Stimulated activated memory B cell treated with anti-CD40 and anti-IgM and Interleukin-4, amounts not matched to agents 10 μg/mL and 1 μg/mL and 100 μg/mL, for 72 hours (primary cell): ENCODE data around the gene MAB21L3.

Experiments used
- ATAC-seq: fragments of 150-1000 bp; cut with Tn5 transposase; 2 replicates; pipeline ENCODE4 v1.10.0; 2021
- H3K27ac Mint-ChIP-seq: one replicate; pipeline ENCODE4 v1.8.0; 2022; ENCODE audit warnings: mild to moderate bottlenecking, mixed read lengths
- H3K27me3 Mint-ChIP-seq: one replicate; pipeline ENCODE4 v1.8.0; 2022; ENCODE audit warnings: mixed read lengths
- H3K36me3 Mint-ChIP-seq: one replicate; pipeline ENCODE4 v1.8.0; 2022; ENCODE audit warnings: mixed read lengths
- H3K4me1 Mint-ChIP-seq: one replicate; pipeline ENCODE4 v1.8.0; 2022; ENCODE audit warnings: mixed read lengths
- H3K4me3 Mint-ChIP-seq: one replicate; pipeline ENCODE4 v1.8.0; 2022; ENCODE audit warnings: mild to moderate bottlenecking, moderate library complexity, mixed read lengths
- H3K9me3 Mint-ChIP-seq: one replicate; pipeline ENCODE4 v1.8.0; 2022; ENCODE audit warnings: mixed read lengths

Gene MAB21L3

DNA sequence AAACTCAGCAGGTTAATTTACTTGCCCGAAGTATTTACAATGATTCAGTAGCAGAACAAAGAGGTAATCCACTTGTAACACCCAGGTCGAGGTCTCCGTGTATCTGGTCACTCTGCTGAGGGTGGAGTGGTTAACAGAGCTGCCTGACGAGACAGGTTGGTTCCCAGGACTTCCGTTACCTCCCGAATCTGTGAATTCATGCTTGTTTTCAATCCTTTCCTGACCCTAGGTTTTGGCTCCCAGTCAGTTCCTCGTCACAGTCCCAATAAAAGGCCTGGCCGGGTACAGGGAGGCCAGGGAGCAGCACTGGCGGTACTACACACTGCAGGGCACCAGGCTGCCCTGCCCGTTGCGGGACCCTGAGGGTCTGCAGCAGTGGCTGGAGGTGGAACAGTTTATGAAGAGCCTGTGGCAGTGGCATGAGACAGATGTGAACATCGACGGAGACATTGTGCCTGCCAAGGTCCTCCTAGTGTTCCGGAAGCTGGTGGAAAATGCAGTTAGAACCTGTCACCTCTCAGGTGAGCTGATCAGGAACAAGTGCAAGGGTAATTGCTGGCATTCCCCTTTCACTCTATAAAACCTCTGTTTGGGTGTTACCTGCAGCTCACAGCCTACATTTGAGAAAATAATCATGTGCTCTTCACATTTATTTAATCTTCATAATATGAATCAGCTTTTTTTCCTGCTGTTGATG is 12.8 kb downstream of the MAB21L3 start:
- Mint-ChIP-seq H3K27ac (no peak overlapping the region), H3K36me3 (no peaks in the 10 kb centered on the region)

DNA sequence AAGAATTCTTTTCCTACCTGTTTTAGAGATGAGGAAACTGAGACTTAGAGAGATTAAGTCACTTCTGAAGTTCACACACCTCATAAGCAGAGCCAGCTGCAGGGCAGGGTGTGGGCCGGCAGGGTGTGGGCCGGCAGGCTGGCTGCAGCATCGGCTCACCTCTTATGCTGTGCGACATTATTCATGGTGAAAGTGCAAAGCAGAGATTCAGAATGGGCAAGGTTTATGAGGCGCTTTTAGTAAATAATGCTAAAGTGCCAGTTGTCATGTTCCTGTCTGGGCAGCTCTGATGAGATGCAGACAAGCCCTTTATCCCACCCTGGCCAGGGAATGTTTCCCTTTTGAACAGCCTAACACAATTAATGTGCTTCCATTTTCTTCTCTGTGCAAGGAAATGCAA is 14.6 kb downstream of the MAB21L3 start:
- no peaks in the 10 kb centered on the region for H3K4me1 Mint-ChIP-seq
- no peaks in the 10 kb centered on the region for H3K9me3 Mint-ChIP-seq
- no peak overlapping the region for H3K4me3 Mint-ChIP-seq
- no peak overlapping the region for H3K27ac Mint-ChIP-seq
- no peaks in the 10 kb centered on the region for H3K36me3 Mint-ChIP-seq
- H3K27me3 Mint-ChIP-seq = peaks cover 15% of the 10 kb centered on the region
- no peak for ATAC-seq

More for the DNA sequence above, 12.8 kb downstream of the MAB21L3 start:
- ATAC-seq = no peak
- Mint-ChIP-seq H3K4me3 (no peak overlapping the region), H3K27me3 (peaks cover 15% of the 10 kb centered on the region), H3K4me1 (no peaks in the 10 kb centered on the region), H3K9me3 (no peaks in the 10 kb centered on the region)

DNA sequence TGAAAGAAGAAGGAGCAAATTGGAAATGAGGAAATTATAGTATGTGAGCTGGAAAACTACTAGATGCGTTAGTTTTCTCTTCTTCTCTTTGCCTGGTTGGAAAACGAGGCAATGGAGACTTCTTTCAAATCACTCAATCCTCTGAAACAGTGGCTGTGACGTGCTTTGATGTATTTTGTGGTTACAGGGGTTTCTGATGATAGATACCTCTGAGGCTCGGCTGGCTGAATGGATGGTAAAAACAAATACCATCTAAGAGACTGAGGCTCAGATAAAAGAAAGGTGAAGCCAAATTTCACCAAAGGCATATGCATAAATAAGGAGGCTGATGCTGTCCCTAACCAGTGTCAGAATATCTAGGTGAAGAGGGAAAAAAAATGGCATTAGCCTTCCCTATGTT is 15.1 kb downstream of the MAB21L3 start:
- ATAC-seq = no peak
- Mint-ChIP-seq H3K4me3 (no peak overlapping the region), H3K27me3 (peaks cover 10% of the 10 kb centered on the region), H3K36me3 (no peaks in the 10 kb centered on the region), H3K9me3 (no peaks in the 10 kb centered on the region), H3K27ac (no peak overlapping the region), H3K4me1 (no peaks in the 10 kb centered on the region)

DNA sequence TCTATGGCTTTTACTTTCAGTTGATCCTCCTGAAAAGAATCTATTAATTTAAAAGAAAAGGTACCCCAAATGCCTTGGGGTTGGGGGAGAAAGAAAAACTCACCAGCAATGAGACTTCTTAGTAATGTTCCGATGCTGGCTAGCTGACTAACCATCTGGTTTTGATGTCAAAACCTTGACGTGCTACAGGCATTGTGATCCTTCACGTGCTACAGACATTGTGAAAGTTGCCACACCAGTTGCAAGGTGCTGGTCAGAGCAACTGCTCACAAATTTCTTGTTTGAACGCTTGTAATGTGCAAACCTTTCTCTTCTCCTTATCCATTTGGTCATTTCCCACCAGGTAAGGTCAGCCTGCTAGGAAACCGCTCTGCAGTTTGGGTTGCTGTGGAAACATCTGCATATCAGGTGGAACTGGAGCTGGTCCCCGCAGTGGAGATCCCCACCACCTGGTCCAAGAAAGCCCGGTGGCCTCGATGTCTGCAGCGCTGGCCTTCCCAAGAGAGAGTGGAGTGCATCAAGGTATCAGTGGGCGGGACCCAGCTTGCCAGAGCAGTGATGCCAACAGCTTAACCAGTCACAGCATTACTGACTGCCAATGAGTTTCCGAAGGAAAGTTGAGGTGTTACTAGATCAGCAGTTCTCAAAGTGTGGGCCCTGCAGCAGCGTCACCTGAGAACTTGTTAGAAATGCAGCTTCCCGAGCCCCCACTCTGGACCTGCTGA is 16.1 kb downstream of the MAB21L3 start:
- Mint-ChIP-seq H3K36me3 (no peaks in the 10 kb centered on the region), H3K27me3 (peaks cover 10% of the 10 kb centered on the region), H3K4me1 (no peaks in the 10 kb centered on the region), H3K9me3 (no peaks in the 10 kb centered on the region), H3K4me3 (no peak overlapping the region), H3K27ac (no peak overlapping the region)
- ATAC-seq = no peak

DNA sequence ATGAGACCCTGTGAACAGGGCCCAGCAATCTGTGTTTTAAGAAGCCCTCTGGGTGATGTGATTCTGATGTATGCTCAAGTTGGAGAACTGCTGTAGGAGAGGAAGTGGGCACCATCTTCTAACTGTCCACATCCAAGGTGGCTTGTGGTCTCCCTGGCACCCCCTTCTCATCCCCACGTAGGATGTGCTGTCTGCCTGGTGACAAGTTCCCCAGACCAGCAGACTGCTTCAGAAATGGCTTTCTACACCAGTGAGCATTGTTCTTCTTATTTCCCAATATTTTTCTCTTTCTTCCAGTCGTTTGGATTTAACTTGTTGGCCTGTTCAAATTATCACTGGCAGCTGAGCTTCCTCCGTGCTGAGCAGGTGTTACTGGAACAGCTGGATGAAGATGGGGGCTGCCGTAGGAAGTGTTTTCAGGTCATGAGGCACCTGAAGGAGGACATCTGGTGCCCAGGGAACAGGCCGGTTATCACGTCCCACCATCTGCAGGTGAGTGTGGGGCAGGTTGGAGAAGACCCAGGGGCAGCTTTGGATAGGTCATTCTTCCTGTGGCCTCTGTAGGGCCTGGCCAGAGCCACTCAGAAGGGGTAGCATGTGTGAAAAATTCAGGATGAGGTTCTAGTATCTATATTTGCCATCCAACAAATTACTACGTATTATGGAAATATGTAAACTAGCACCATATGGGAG is 16.8 kb downstream of the MAB21L3 start:
- no peak overlapping the region for H3K27ac Mint-ChIP-seq
- no peaks in the 10 kb centered on the region for H3K36me3 Mint-ChIP-seq
- peaks cover 10% of the 10 kb centered on the region for H3K27me3 Mint-ChIP-seq
- no peaks in the 10 kb centered on the region for H3K4me1 Mint-ChIP-seq
- no peaks in the 10 kb centered on the region for H3K9me3 Mint-ChIP-seq
- no peak overlapping the region for H3K4me3 Mint-ChIP-seq
- no peak for ATAC-seq

DNA sequence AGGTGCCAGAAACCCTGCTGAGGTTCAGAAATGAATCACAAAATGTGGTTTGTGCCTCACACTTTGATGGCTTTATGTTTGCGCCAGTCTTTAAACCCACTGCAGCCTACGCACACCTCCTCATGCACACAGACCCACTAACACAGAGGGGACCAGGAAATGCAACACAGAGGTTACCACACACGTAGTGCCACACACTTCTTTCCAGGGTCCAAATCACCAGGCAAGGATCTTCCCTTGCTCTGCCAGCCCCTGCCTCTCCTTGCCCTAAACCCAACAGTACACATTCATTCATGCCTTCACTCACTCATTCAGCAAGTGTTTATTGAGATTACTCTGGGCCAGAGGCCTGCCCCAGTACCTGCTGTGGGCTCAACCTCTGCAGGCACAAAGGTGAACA is 17.5 kb downstream of the MAB21L3 start:
- no peak overlapping the region for H3K27ac Mint-ChIP-seq
- no peaks in the 10 kb centered on the region for H3K4me1 Mint-ChIP-seq
- no peak overlapping the region for H3K4me3 Mint-ChIP-seq
- no peaks in the 10 kb centered on the region for H3K9me3 Mint-ChIP-seq
- H3K36me3 Mint-ChIP-seq = no peaks in the 10 kb centered on the region
- ATAC-seq = peak; percentile 29
- H3K27me3 Mint-ChIP-seq = peaks cover 10% of the 10 kb centered on the region

DNA sequence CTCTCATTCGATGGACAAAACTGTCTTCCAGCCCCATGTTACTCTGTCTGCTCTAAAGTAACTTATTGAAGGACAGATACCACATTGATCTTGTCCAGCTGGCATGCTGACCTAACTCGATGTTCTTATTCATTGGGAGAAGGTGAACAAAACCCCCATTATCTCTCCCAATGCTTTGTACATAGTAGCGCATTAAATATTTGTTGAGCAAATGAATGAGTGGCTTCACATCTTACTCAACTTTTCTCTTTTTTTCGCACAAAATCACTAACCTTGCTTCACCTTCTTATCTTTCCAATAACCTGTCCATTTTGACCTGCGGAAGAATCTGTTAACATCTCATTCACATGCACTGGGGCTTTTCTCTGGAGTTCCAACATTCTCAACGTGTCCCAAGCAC is 18.3 kb downstream of the MAB21L3 start:
- peaks cover 6% of the 10 kb centered on the region for H3K4me1 Mint-ChIP-seq
- H3K27me3 Mint-ChIP-seq = peaks cover 18% of the 10 kb centered on the region
- H3K9me3 Mint-ChIP-seq = no peaks in the 10 kb centered on the region
- no peak overlapping the region for H3K27ac Mint-ChIP-seq
- no peak for ATAC-seq
- no peaks in the 10 kb centered on the region for H3K36me3 Mint-ChIP-seq
- no peak overlapping the region for H3K4me3 Mint-ChIP-seq

DNA sequence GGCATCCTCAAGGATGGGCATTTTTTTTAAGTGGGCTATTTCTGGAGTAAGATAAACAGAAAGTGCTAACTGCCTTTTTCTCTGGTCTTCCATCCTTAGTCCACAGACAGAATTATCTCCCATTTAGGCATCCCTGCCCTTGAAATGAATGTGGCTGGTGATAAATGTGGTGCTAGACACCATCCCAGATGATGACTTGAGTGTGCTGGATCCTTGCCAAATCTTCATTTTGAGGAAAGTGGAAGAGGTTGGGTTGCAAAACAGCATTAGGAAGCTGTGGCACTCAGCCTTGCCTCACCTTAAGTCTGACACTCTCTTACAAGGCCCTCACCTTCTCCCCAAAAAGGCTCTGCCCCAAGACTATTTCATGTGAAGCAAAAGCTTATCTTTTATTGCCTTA is 19.2 kb downstream of the MAB21L3 start:
- no peak overlapping the region for H3K27ac Mint-ChIP-seq
- no peak for ATAC-seq

DNA sequence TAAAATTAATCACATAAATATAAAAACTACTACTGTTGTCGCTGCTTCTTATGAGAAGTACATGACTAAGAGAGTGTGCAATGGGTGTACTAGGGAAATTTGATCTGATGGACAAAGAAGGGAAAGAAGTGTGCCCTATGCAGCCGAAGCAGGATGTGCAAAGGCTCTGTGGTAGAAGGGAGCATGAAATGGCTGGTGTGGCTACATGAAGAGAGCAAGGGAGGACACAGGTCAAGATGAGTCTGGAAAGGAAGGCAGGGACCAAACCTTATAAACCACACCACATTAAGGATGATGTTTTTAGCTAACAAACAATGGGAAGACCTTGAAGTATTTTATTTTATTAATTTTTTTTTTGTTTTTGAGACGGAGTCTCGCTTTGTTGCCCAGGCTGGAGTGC is 20.0 kb downstream of the MAB21L3 start:
- Mint-ChIP-seq H3K9me3 (no peaks in the 10 kb centered on the region), H3K4me3 (no peak overlapping the region), H3K27me3 (peaks cover 23% of the 10 kb centered on the region), H3K36me3 (no peaks in the 10 kb centered on the region), H3K4me1 (peaks cover 6% of the 10 kb centered on the region), H3K27ac (no peak overlapping the region)
- no peak for ATAC-seq

More for the DNA sequence above, 19.2 kb downstream of the MAB21L3 start:
- no peaks in the 10 kb centered on the region for H3K9me3 Mint-ChIP-seq
- peaks cover 23% of the 10 kb centered on the region for H3K27me3 Mint-ChIP-seq
- H3K4me3 Mint-ChIP-seq = no peak overlapping the region
- no peaks in the 10 kb centered on the region for H3K36me3 Mint-ChIP-seq
- H3K4me1 Mint-ChIP-seq = peaks cover 6% of the 10 kb centered on the region

DNA sequence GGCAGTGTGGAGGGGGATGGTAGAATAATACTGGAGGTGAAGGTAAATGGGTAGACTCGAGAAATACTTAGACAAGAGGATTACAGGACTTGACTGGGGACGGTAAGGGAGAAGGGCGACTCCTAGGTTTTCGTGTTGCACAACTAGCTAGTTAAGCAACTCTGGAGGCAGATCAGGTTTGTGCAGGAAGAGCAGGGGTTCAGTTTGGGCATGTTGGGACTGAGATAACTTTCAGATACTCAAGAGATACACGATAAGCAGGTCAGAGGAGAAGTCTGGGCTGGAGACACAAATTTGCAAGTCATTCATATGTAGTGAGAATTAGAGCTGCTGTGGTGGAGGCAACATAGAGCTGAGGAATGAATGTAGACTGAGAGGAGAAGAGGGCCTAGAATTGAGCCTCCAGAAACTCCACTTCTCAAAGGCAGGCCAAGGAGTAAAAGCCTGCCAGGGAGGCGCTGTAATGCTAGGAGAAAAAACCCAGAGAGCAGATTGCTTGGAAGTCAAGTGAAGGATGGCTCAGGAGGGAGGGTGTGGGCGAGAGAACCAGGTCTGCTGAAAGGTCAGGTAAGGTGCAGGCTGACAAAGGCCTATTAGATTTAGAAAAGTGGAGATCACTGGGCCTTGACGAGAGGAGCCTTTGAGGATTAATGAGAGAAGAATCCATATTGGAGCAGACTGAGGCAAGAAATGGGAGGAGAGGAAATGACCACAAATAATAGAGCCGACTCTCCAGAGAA is 20.8 kb downstream of the MAB21L3 start:
- H3K27me3 Mint-ChIP-seq = peaks cover 23% of the 10 kb centered on the region
- no peak overlapping the region for H3K4me3 Mint-ChIP-seq
- ATAC-seq = no peak
- H3K4me1 Mint-ChIP-seq = peaks cover 6% of the 10 kb centered on the region
- no peaks in the 10 kb centered on the region for H3K9me3 Mint-ChIP-seq
- no peaks in the 10 kb centered on the region for H3K36me3 Mint-ChIP-seq
- H3K27ac Mint-ChIP-seq = no peak overlapping the region

DNA sequence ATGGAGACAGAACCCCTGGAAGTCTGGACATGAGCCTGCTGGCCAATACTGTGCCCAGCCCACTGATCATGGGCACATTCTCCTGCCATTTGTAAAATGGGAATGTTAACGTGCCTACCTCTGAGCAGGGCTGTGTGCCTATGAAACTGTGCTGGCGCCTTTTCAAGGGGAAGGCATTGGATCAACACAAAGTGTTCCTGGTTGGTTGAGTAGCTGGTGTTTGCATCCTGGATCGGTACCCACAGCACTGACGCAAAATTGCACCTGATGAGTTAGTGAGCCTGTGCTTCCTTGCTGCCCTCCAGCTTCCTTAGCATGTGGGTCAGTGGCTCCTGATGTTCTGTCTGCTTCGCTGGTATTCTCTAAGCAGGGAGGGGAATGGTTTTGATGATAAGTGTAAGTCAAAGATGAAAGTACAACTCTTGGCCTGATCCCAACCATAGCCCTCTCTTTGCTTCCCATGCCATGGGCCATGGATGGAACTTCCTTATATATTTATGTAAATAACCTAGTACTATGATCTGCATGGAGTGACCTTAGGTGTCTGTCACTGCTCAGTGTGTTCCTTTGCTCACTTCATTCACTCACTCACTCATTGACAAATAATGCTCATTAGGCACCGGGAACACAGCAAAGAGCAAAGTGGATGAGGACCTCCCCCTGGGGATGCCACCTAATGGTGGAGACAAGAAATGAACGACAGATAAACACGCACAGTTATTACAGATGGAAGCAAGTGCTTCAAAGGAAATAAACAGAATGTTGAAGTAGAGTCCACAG is 22.7 kb downstream of the MAB21L3 start:
- no peaks in the 10 kb centered on the region for H3K9me3 Mint-ChIP-seq
- ATAC-seq = no peak
- peaks cover 17% of the 10 kb centered on the region for H3K27me3 Mint-ChIP-seq
- H3K4me3 Mint-ChIP-seq = no peak overlapping the region
- H3K4me1 Mint-ChIP-seq = peaks cover 6% of the 10 kb centered on the region
- H3K27ac Mint-ChIP-seq = no peak overlapping the region
- H3K36me3 Mint-ChIP-seq = no peaks in the 10 kb centered on the region

DNA sequence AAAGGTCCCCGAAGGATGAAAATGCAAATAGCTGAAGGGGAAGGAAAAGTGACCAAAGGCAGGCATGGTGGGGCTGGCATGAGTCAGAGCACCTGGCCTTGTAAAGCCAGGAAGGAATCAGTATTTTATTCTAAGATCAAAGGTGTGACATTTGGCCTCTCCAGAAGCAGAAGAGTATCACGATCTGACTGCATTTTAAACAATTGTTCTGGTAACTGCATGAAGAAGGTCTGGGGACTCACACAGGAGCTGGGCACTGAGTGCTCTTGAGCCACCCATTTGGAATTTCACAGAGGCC is 23.2 kb downstream of the MAB21L3 start:
- H3K36me3 Mint-ChIP-seq = no peaks in the 10 kb centered on the region
- no peak overlapping the region for H3K4me3 Mint-ChIP-seq
- H3K27ac Mint-ChIP-seq = no peak overlapping the region
- no peaks in the 10 kb centered on the region for H3K9me3 Mint-ChIP-seq
- peaks cover 13% of the 10 kb centered on the region for H3K27me3 Mint-ChIP-seq
- H3K4me1 Mint-ChIP-seq = peaks cover 6% of the 10 kb centered on the region
- ATAC-seq = no peak

DNA sequence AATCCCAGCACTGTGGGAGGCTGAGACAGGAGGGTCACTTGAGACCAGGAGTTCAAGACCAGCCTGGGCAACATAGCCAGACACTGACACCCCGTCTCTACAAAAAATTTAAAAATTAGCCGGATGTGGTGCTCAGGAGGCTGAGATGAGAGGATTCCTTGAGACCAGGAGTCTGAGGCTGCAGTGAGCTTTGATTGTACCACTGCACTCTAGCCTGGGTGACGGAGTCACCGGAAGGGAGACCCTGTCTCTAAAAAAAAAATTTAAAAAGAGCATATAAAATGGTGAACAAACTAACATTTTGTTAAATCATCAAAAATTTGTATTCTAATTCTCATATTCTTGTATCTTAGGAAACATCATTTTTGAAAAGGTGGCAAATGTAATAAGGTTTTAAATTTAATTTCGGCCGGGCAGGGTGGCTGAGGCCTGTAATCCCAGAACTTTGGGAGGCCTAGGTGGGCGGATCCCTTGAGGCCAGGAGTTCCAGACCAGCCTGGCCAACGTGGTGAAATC is 27.1 kb downstream of the MAB21L3 start:
- peak overlapping the region; percentile 60 for H3K4me3 Mint-ChIP-seq
- no peaks in the 10 kb centered on the region for H3K36me3 Mint-ChIP-seq
- H3K9me3 Mint-ChIP-seq = peaks cover under 1% of the 10 kb centered on the region
- ATAC-seq = no peak
- H3K4me1 Mint-ChIP-seq = peaks cover 6% of the 10 kb centered on the region
- H3K27ac Mint-ChIP-seq = peak overlapping the region; percentile 74
- H3K27me3 Mint-ChIP-seq = peaks cover 21% of the 10 kb centered on the region

DNA sequence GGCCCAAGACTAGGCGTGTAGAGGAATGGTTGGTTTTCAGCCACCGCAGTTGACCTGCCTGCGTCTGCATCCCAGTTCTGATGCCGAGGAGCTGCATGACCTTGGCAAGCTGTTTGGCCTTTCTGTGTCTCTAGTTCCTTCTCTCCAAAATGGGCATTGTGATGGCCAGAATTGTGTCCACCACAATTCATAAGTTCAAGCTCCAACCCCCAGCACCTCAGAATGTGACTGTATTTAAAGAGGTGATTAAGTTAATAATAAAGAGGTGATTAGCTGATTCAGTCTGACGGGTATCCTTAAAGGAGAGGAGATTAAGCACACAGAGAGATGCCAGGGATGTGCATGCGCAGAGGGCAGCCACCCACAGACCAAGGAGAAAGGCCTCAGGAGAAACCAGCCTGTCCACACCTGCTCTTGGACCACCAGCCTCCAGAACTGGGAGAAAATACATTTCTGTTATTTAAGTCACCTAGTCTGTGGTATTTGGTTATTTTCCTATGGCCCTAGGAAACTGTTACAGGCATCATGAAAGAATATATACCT is 28.5 kb downstream of the MAB21L3 start:
- Mint-ChIP-seq H3K27me3 (peaks cover 23% of the 10 kb centered on the region), H3K9me3 (peaks cover 7% of the 10 kb centered on the region), H3K36me3 (peaks cover 7% of the 10 kb centered on the region), H3K27ac (peak overlapping the region; percentile 74), H3K4me1 (no peaks in the 10 kb centered on the region), H3K4me3 (no peak overlapping the region)
- ATAC-seq = no peak
